ENCODE results near the gene UTP20. TPM values are rescaled to one million over a fixed set of nuclear protein-coding genes. Genes with fewer than 3 reads are reported as not detected.

The UTP20 gene
- total RNA-seq, 1 donor from 2014 or later: 7.5 TPM

GRCh38 chr12:101330631-101331030 lies 50.7 kb downstream of the UTP20 start:
- no peak for TF ChIP-seq CTCF (IDR thresholded peaks at IDR 0.05; ENCODE audit: borderline replicate concordance)
- H3K4me1 ChIP-seq: no peaks in the 10 kb centered on the region
- H3K36me3 ChIP-seq: peaks cover 68% of the 10 kb centered on the region
- no peak overlapping the region for H3K27ac ChIP-seq (replicated peaks)
- no peak for DNase-seq
- intact Hi-C loops (cut with micrococcal nuclease): no loop called here
- H3K27me3 ChIP-seq (ENCODE audit: low read depth): no peaks in the 10 kb centered on the region
- H3K4me3 ChIP-seq: no peak overlapping the region
- no peaks in the 10 kb centered on the region for H3K9me3 ChIP-seq (replicated peaks)

- H3K27ac ChIP-seq (replicated peaks): no peak overlapping the region
- H3K36me3 ChIP-seq: peaks cover 62% of the 10 kb centered on the region
- DNase-seq: no peak
- intact Hi-C loops (cut with micrococcal nuclease): no loop called here
- H3K4me3 ChIP-seq: no peak overlapping the region
- TF ChIP-seq CTCF (IDR thresholded peaks at IDR 0.05; ENCODE audit: borderline replicate concordance): no peak
- H3K9me3 ChIP-seq (replicated peaks): no peaks in the 10 kb centered on the region
- no peaks in the 10 kb centered on the region for H3K27me3 ChIP-seq (ENCODE audit: low read depth)
- no peaks in the 10 kb centered on the region for H3K4me1 ChIP-seq
Observed at GRCh38 chr12:101336437-101336836, 56.5 kb downstream of the UTP20 start.

- no peak overlapping the region for H3K27ac ChIP-seq (replicated peaks)
- intact Hi-C loops (cut with micrococcal nuclease): no loop called here
- H3K27me3 ChIP-seq (ENCODE audit: low read depth): no peaks in the 10 kb centered on the region
- no peaks in the 10 kb centered on the region for H3K9me3 ChIP-seq (replicated peaks)
- no peak for DNase-seq
- H3K4me1 ChIP-seq: no peaks in the 10 kb centered on the region
- H3K36me3 ChIP-seq: peaks cover 78% of the 10 kb centered on the region
- no peak for TF ChIP-seq CTCF (IDR thresholded peaks at IDR 0.05; ENCODE audit: borderline replicate concordance)
- H3K4me3 ChIP-seq: no peak overlapping the region
Observed at GRCh38 chr12:101338087-101338486, 58.2 kb downstream of the UTP20 start.

- no peaks in the 10 kb centered on the region for H3K27me3 ChIP-seq (ENCODE audit: low read depth)
- H3K36me3 ChIP-seq: peaks cover 94% of the 10 kb centered on the region
- no peaks in the 10 kb centered on the region for H3K4me1 ChIP-seq
- peaks cover 5% of the 10 kb centered on the region for H3K9me3 ChIP-seq (replicated peaks)
- DNase-seq: no peak
- no peak for TF ChIP-seq CTCF (IDR thresholded peaks at IDR 0.05; ENCODE audit: borderline replicate concordance)
- intact Hi-C loops (cut with micrococcal nuclease): no loop called here
- no peak overlapping the region for H3K27ac ChIP-seq (replicated peaks)
- H3K4me3 ChIP-seq: no peak overlapping the region
Observed at GRCh38 chr12:101343893-101344292, 64.0 kb downstream of the UTP20 start.

- no peaks in the 10 kb centered on the region for H3K27me3 ChIP-seq (ENCODE audit: low read depth)
- intact Hi-C loops (cut with micrococcal nuclease): no loop called here
- H3K9me3 ChIP-seq (replicated peaks): peaks cover 11% of the 10 kb centered on the region
- no peak overlapping the region for H3K27ac ChIP-seq (replicated peaks)
- H3K4me1 ChIP-seq: no peaks in the 10 kb centered on the region
- no peak overlapping the region for H3K4me3 ChIP-seq
- peaks cover 89% of the 10 kb centered on the region for H3K36me3 ChIP-seq
- no peak for TF ChIP-seq CTCF (IDR thresholded peaks at IDR 0.05; ENCODE audit: borderline replicate concordance)
- no peak for DNase-seq
Observed at GRCh38 chr12:101351682-101352081, 71.8 kb downstream of the UTP20 start.

GRCh38 chr12:101356794-101357193 lies 76.9 kb downstream of the UTP20 start:
- Histone ChIP-seq H3K4me3 (no peak overlapping the region), H3K36me3 (peaks cover 83% of the 10 kb centered on the region), H3K27ac (replicated peaks) (no peak overlapping the region), H3K9me3 (replicated peaks) (no peaks in the 10 kb centered on the region), H3K4me1 (no peaks in the 10 kb centered on the region), H3K27me3 (ENCODE audit: low read depth) (no peaks in the 10 kb centered on the region)
- intact Hi-C loops (cut with micrococcal nuclease): no loop called here
- TF ChIP-seq CTCF (IDR thresholded peaks at IDR 0.05; ENCODE audit: borderline replicate concordance): no peak
- DNase-seq: no peak
